ENCODE measurements around the gene EXOG. TPM values are rescaled to one million over a fixed set of nuclear protein-coding genes. Genes with fewer than 3 reads are reported as not detected.

The EXOG gene
- total RNA-seq, 1 experiment from 2014 or later, result 8.7 TPM

GRCh38 chr3:38509732-38510131, 13.6 kb downstream of the EXOG start:
- no peak for DNase-seq (ENCODE audit: low spot score)

GRCh38 chr3:38510631-38511030, 14.5 kb downstream of the EXOG start:
- no peak for DNase-seq (ENCODE audit: low spot score)

- DNase-seq (ENCODE audit: low spot score), result no peak
Measured at GRCh38 chr3:38511546-38511945, 15.4 kb downstream of the EXOG start.

GRCh38 chr3:38515367-38515766, 19.2 kb downstream of the EXOG start:
- no peak for DNase-seq (ENCODE audit: low spot score)

- no peak for DNase-seq (ENCODE audit: low spot score)
Measured at GRCh38 chr3:38516669-38517068, 20.5 kb downstream of the EXOG start.

- DNase-seq (ENCODE audit: low spot score), result no peak
Measured at GRCh38 chr3:38519000-38519399, 22.9 kb downstream of the EXOG start.

- DNase-seq (ENCODE audit: low spot score), result no peak
Measured at GRCh38 chr3:38519651-38520050, 23.5 kb downstream of the EXOG start.

- DNase-seq (ENCODE audit: low spot score), result peak; percentile 31
Measured at GRCh38 chr3:38521391-38521987, 25.3 kb downstream of the EXOG start.

GRCh38 chr3:38522002-38522401, 25.9 kb downstream of the EXOG start:
- no peak for DNase-seq (ENCODE audit: low spot score)

- DNase-seq (ENCODE audit: low spot score), result no peak
Measured at GRCh38 chr3:38524141-38524739, 28.1 kb downstream of the EXOG start.

- no peak for DNase-seq (ENCODE audit: low spot score)
Measured at GRCh38 chr3:38526792-38527191, 30.7 kb downstream of the EXOG start.

- DNase-seq (ENCODE audit: low spot score), result no peak
Measured at GRCh38 chr3:38528457-38528856, 32.3 kb downstream of the EXOG start.

- no peak for DNase-seq (ENCODE audit: low spot score)
Measured at GRCh38 chr3:38532529-38532928, 36.4 kb downstream of the EXOG start.

GRCh38 chr3:38533285-38533976, 37.3 kb downstream of the EXOG start:
- DNase-seq (ENCODE audit: low spot score), result no peak

- no peak for DNase-seq (ENCODE audit: low spot score)
Measured at GRCh38 chr3:38534180-38534579, 38.0 kb downstream of the EXOG start.

GRCh38 chr3:38534604-38535003, 38.5 kb downstream of the EXOG start:
- DNase-seq (ENCODE audit: low spot score), result no peak

GRCh38 chr3:38536671-38537070, 40.5 kb downstream of the EXOG start:
- no peak for DNase-seq (ENCODE audit: low spot score)

- DNase-seq (ENCODE audit: low spot score), result no peak
Measured at GRCh38 chr3:38538773-38539353, 42.7 kb downstream of the EXOG start.

GRCh38 chr3:38541806-38542205, 45.7 kb downstream of the EXOG start:
- DNase-seq (ENCODE audit: low spot score), result no peak

- DNase-seq (ENCODE audit: low spot score), result no peak
Measured at GRCh38 chr3:38542401-38543298, 46.5 kb downstream of the EXOG start.

- no peak for DNase-seq (ENCODE audit: low spot score)
Measured at GRCh38 chr3:38543586-38543985, 47.4 kb downstream of the EXOG start.

GRCh38 chr3:38544926-38545325, 48.8 kb downstream of the EXOG start:
- no peak for DNase-seq (ENCODE audit: low spot score)

Data from H4 (cell line).